ENCODE results near the gene SLC25A22.
A peak's percentile ranks its signal among the peaks of the same experiment; 100 is the strongest.

- TF ChIP-seq CTCF (IDR thresholded peaks at IDR 0.05) = peak in 1 of 7 experiments; percentile 1
- TF ChIP-seq POLR2A (IDR thresholded peaks at IDR 0.05) = peak; percentile 57 to 86 (median 67)
Observed at GRCh38 chr11:827146-827896, 29.2 kb upstream of the SLC25A22 start.

All from body of pancreas (tissue), 4 donors.